Stomach (tissue), 4 donors: ENCODE results near the gene EPC1.

Source experiments
- POLR2A ChIP-seq, 4 donors: fragments of 450-650 bp; IDR thresholded peaks; one replicate each; pipeline ENCODE4 v1.6.1; 2016; ENCODE audit warnings: antibody characterized with exemption in 4 of 4, control low read depth in 2 of 4, mild to moderate bottlenecking in 1 of 4, moderate library complexity in 1 of 4
- POLR2AphosphoS5 ChIP-seq, 3 donors: sonication (generic); formaldehyde crosslinking; IDR thresholded peaks; one replicate each; pipeline ENCODE4 v1.6.1; 2016; ENCODE audit warnings: antibody characterized with exemption in 3 of 3
- TF ChIP-seq, protein P1 (sequence below), 7 experiments: fragments of 450-650 bp in 4 of 7; fragments of 200-600 bp in 3 of 7; sonication (generic) in 3 of 7; IDR thresholded peaks; one replicate each; pipeline ENCODE4 v1.5.1; 2016 to 2019; ENCODE audit warnings: antibody characterized with exemption in 7 of 7, control low read depth in 2 of 7, mild to moderate bottlenecking in 1 of 7

- TF ChIP-seq POLR2A (IDR thresholded peaks at IDR 0.05) (no peak), POLR2AphosphoS5 (IDR thresholded peaks at IDR 0.05) (no peak)
- TF ChIP-seq, protein P1, sequence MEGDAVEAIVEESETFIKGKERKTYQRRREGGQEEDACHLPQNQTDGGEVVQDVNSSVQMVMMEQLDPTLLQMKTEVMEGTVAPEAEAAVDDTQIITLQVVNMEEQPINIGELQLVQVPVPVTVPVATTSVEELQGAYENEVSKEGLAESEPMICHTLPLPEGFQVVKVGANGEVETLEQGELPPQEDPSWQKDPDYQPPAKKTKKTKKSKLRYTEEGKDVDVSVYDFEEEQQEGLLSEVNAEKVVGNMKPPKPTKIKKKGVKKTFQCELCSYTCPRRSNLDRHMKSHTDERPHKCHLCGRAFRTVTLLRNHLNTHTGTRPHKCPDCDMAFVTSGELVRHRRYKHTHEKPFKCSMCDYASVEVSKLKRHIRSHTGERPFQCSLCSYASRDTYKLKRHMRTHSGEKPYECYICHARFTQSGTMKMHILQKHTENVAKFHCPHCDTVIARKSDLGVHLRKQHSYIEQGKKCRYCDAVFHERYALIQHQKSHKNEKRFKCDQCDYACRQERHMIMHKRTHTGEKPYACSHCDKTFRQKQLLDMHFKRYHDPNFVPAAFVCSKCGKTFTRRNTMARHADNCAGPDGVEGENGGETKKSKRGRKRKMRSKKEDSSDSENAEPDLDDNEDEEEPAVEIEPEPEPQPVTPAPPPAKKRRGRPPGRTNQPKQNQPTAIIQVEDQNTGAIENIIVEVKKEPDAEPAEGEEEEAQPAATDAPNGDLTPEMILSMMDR (IDR thresholded peaks at IDR 0.05), result no peak
These were observed 78.2 kb downstream of the EPC1 start for GRCh38 chr10:32268788-32269187.
